IPS DF 19.7 (cell line): Measurements from ENCODE around the gene CCNQ.

Experiments used
- DNase-seq: peaks from one replicate; pipeline ENCODE4 v3.0.0-alpha.2; 2013; ENCODE audit warnings: low read depth, low spot score

The CCNQ gene

GRCh38 chrX:153598541-153599191 lies at the start of gene CCNQ:
Gene CCNQ (minus strand): TSS chrX:153599139. CDS start chrX:153599073, 66 bp downstream.
- DNase-seq: no peak

GRCh38 chrX:153647461-153648357 lies 48.8 kb upstream of the CCNQ start:
- DNase-seq: no peak

- no peak for DNase-seq
These were observed 47.9 kb upstream of the CCNQ start, which contains the start of gene DUSP9 for GRCh38 chrX:153646620-153647373. Gene DUSP9 (plus strand): TSS chrX:153647203. CDS start chrX:153647954, 751 bp downstream.

GRCh38 chrX:153645921-153646488 lies 47.1 kb upstream of the CCNQ start:
- DNase-seq: no peak

GRCh38 chrX:153645151-153645550 lies 46.2 kb upstream of the CCNQ start:
- DNase-seq: no peak

- no peak for DNase-seq
These were observed 45.6 kb upstream of the CCNQ start for GRCh38 chrX:153644356-153645125.

- no peak for DNase-seq
These were observed 44.8 kb upstream of the CCNQ start for GRCh38 chrX:153643431-153644351.

- DNase-seq: no peak
These were observed 43.9 kb upstream of the CCNQ start for GRCh38 chrX:153642655-153643430.

GRCh38 chrX:153642051-153642654 lies 43.2 kb upstream of the CCNQ start:
- DNase-seq: no peak

- DNase-seq: no peak
These were observed 42.7 kb upstream of the CCNQ start for GRCh38 chrX:153641627-153642026.

- no peak for DNase-seq
These were observed 42.0 kb upstream of the CCNQ start for GRCh38 chrX:153640736-153641575.

GRCh38 chrX:153640045-153640686 lies 41.2 kb upstream of the CCNQ start:
- DNase-seq: no peak

GRCh38 chrX:153639177-153640044 lies 40.5 kb upstream of the CCNQ start:
- no peak for DNase-seq

GRCh38 chrX:153638436-153639176 lies 39.7 kb upstream of the CCNQ start:
- DNase-seq: no peak

GRCh38 chrX:153638041-153638371 lies 39.1 kb upstream of the CCNQ start:
- DNase-seq: no peak
